Upper lobe of left lung (tissue), 4 donors: ENCODE measurements around the gene PRXL2A.

Experiments used
- EP300 ChIP-seq, 4 donors: sonication (generic); formaldehyde crosslinking; IDR thresholded peaks; one replicate each; pipeline ENCODE4 v1.5.1; 2017; ENCODE audit warnings: antibody characterized with exemption in 4 of 4, control low read depth in 2 of 4
- POLR2A ChIP-seq, 4 donors: fragments of 450-650 bp; IDR thresholded peaks; one replicate each; pipeline ENCODE4 v1.5.1; 2016 to 2017; ENCODE audit warnings: antibody characterized with exemption in 4 of 4, mild to moderate bottlenecking in 2 of 4
- POLR2AphosphoS5 ChIP-seq, 2 donors: sonication (generic); formaldehyde crosslinking; IDR thresholded peaks; one replicate each; pipeline ENCODE4 v1.5.1; 2017; ENCODE audit warnings: antibody characterized with exemption in 2 of 2
- TF ChIP-seq, protein P1 (sequence below), 6 experiments: fragments of 450-650 bp in 4 of 6; fragments of 200-600 bp in 2 of 6; sonication (generic) in 2 of 6; IDR thresholded peaks; one replicate each; pipeline ENCODE4 v1.5.1; 2016 to 2019; ENCODE audit warnings: antibody characterized with exemption in 6 of 6

DNA sequence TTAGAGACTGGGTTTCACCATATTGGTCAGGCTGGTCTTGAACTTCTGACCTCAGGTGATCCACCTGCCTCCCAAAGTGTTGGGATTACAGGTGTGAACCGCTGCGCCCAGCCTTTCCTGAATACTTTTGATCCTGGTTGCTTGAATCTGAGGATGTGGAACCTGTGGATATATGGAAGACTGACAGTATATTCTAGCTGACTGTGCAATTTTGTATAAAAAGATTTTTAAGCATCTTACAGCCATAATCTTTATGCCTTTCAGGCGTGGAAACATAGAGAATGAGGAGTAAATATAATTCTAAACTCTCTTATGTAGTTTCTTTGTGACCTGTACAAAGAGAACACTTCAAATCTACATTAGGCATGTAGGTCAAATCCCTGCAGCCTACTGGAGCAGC lies 61.9 kb downstream of the PRXL2A start:
- TF ChIP-seq, protein P1, sequence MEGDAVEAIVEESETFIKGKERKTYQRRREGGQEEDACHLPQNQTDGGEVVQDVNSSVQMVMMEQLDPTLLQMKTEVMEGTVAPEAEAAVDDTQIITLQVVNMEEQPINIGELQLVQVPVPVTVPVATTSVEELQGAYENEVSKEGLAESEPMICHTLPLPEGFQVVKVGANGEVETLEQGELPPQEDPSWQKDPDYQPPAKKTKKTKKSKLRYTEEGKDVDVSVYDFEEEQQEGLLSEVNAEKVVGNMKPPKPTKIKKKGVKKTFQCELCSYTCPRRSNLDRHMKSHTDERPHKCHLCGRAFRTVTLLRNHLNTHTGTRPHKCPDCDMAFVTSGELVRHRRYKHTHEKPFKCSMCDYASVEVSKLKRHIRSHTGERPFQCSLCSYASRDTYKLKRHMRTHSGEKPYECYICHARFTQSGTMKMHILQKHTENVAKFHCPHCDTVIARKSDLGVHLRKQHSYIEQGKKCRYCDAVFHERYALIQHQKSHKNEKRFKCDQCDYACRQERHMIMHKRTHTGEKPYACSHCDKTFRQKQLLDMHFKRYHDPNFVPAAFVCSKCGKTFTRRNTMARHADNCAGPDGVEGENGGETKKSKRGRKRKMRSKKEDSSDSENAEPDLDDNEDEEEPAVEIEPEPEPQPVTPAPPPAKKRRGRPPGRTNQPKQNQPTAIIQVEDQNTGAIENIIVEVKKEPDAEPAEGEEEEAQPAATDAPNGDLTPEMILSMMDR (IDR thresholded peaks at IDR 0.05): no peak
- TF ChIP-seq POLR2A (IDR thresholded peaks at IDR 0.05) (no peak), EP300 (IDR thresholded peaks at IDR 0.05) (no peak), POLR2AphosphoS5 (IDR thresholded peaks at IDR 0.05) (no peak)
